HG02642 (cell line): ENCODE data around the gene MOB3B.
A peak's percentile ranks its signal among the peaks of the same experiment; 100 is the strongest.

Experiments used
- ATAC-seq: cut with Tn5 transposase; IDR thresholded peaks from one replicate; pipeline ENCODE4 v1.9.1; 2021; ENCODE audit warnings: mild to moderate bottlenecking; ENCODE audit not compliant: unreplicated experiment, poor library complexity

The MOB3B gene

GRCh38 chr9:27529316-27530278 is at the start of gene MOB3B:
Gene MOB3B, minus strand, starts transcription at chr9:27529814. Its CDS starts 74,264 bp downstream, at chr9:27455550.
- ATAC-seq, result peak; percentile 79

- ATAC-seq, result peak; percentile 91
Measured at GRCh38 chr9:27573634-27574590, 44.3 kb upstream of the MOB3B start.

- ATAC-seq, result peak; percentile 70
Measured at GRCh38 chr9:27572918-27573633, 43.5 kb upstream of the MOB3B start, which contains the start of gene C9orf72. Gene C9orf72, minus strand, starts transcription at chr9:27573481. Its CDS starts 6,361 bp downstream, at chr9:27567120.

- peak; percentile 28 for ATAC-seq
Measured at GRCh38 chr9:27572566-27572917, 42.9 kb upstream of the MOB3B start.

- no peak for ATAC-seq
Measured at GRCh38 chr9:27572061-27572460, 42.4 kb upstream of the MOB3B start.

GRCh38 chr9:27571011-27571410 is 41.4 kb upstream of the MOB3B start:
- no peak for ATAC-seq

GRCh38 chr9:27569406-27569805 is 39.8 kb upstream of the MOB3B start:
- ATAC-seq, result no peak

- no peak for ATAC-seq
Measured at GRCh38 chr9:27566118-27566517, 36.5 kb upstream of the MOB3B start.

GRCh38 chr9:27565696-27566095 is 36.1 kb upstream of the MOB3B start:
- ATAC-seq, result no peak

GRCh38 chr9:27564670-27565069 is 35.1 kb upstream of the MOB3B start:
- ATAC-seq, result no peak

GRCh38 chr9:27563738-27564430 is 34.3 kb upstream of the MOB3B start:
- no peak for ATAC-seq

- peak; percentile 45 for ATAC-seq
Measured at GRCh38 chr9:27561685-27562084, 32.1 kb upstream of the MOB3B start.

GRCh38 chr9:27560457-27560856 is 30.8 kb upstream of the MOB3B start:
- ATAC-seq, result no peak

GRCh38 chr9:27558307-27558706 is 28.7 kb upstream of the MOB3B start:
- ATAC-seq, result no peak

GRCh38 chr9:27556470-27556869 is 26.9 kb upstream of the MOB3B start:
- no peak for ATAC-seq

- no peak for ATAC-seq
Measured at GRCh38 chr9:27554712-27555111, 25.1 kb upstream of the MOB3B start.

GRCh38 chr9:27549196-27549755 is 19.7 kb upstream of the MOB3B start:
- ATAC-seq, result no peak

GRCh38 chr9:27548055-27548741 is 18.6 kb upstream of the MOB3B start:
- ATAC-seq, result no peak

- no peak for ATAC-seq
Measured at GRCh38 chr9:27545471-27545870, 15.9 kb upstream of the MOB3B start.
